BE2C (cell line): ENCODE data around the gene LAMTOR2.
A peak's percentile ranks its signal among the peaks of the same experiment; 100 is the strongest.

Experiments
- DNase-seq: peaks from one replicate; pipeline ENCODE4 v3.0.0-alpha.2; 2020
- H3K27me3 ChIP-seq: fragments of 250-450 bp; sonication (Bioruptor Pico); 2 replicates; pipeline ENCODE4 v1.5.1; 2020; ENCODE audit warnings: mild to moderate bottlenecking
- H3K36me3 ChIP-seq: fragments of 250-450 bp; sonication (Bioruptor Pico); 2 replicates; pipeline ENCODE4 v1.5.1; 2020; ENCODE audit warnings: mild to moderate bottlenecking
- H3K4me1 ChIP-seq: fragments of 250-450 bp; sonication (Bioruptor Pico); 2 replicates; pipeline ENCODE4 v1.5.1; 2020
- H3K4me3 ChIP-seq: 2 replicates; pipeline ENCODE4 v1.5.1; 2011; ENCODE audit warnings: low read depth, low read length
- H3K9me3 ChIP-seq: fragments of 250-450 bp; sonication (Bioruptor Pico); 2 replicates; pipeline ENCODE4 v1.5.1; 2020
- TF ChIP-seq, protein P1 (sequence below): IDR thresholded peaks from 2 replicates; pipeline ENCODE4 v1.5.1; 2012; ENCODE audit warnings: mild to moderate bottlenecking, low read depth, low read length

The LAMTOR2 gene

GRCh38 chr1:156055281-156056048, 883 bp downstream of the LAMTOR2 start:
- Histone ChIP-seq H3K9me3 (no peaks in the 10 kb centered on the region), H3K4me1 (no peaks in the 10 kb centered on the region), H3K27me3 (no peaks in the 10 kb centered on the region), H3K4me3 (peak overlapping the region; percentile 95), H3K36me3 (peaks cover under 1% of the 10 kb centered on the region; the same call in 1 of the 2 replicates)
- TF ChIP-seq, protein P1, sequence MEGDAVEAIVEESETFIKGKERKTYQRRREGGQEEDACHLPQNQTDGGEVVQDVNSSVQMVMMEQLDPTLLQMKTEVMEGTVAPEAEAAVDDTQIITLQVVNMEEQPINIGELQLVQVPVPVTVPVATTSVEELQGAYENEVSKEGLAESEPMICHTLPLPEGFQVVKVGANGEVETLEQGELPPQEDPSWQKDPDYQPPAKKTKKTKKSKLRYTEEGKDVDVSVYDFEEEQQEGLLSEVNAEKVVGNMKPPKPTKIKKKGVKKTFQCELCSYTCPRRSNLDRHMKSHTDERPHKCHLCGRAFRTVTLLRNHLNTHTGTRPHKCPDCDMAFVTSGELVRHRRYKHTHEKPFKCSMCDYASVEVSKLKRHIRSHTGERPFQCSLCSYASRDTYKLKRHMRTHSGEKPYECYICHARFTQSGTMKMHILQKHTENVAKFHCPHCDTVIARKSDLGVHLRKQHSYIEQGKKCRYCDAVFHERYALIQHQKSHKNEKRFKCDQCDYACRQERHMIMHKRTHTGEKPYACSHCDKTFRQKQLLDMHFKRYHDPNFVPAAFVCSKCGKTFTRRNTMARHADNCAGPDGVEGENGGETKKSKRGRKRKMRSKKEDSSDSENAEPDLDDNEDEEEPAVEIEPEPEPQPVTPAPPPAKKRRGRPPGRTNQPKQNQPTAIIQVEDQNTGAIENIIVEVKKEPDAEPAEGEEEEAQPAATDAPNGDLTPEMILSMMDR = no peak
- DNase-seq = no peak

DNA sequence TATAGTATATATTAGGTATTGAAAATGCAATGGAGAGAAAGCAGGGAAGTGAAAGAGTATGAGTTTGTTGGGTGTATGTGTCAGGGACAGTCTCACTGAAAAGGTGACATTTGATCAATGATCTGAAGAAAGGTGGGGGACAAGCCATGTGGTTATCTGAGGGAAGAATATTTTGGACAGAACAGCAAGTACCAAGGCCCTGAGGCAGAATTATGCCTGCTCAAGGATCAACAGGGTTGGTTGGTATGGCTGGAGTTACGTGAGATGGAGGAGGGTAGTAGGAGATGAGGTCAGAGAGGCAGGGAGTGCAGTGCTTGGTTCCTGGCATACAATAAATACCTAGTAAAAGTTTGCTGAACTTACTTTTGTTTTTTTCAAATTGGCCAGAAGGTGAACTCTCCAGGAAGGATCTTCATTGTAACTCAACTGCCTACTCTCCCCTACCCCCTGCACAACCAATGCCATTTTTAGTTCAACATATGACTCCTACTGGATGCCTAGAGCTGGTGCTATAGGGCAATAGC, 1.8 kb downstream of the LAMTOR2 start:
- no peaks in the 10 kb centered on the region for H3K9me3 ChIP-seq
- TF ChIP-seq, protein P1 = no peak
- no peak overlapping the region for H3K4me3 ChIP-seq
- no peak for DNase-seq
- no peaks in the 10 kb centered on the region for H3K4me1 ChIP-seq
- H3K27me3 ChIP-seq = no peaks in the 10 kb centered on the region
- no peaks in the 10 kb centered on the region for H3K36me3 ChIP-seq

- no peaks in the 10 kb centered on the region for H3K4me1 ChIP-seq
- DNase-seq = no peak
- H3K9me3 ChIP-seq = no peaks in the 10 kb centered on the region
- no peak within 1 kb of the TSS for H3K4me3 ChIP-seq
- H3K27me3 ChIP-seq = no peaks in the 10 kb centered on the region
- no peaks in the 10 kb centered on the region for H3K36me3 ChIP-seq
- TF ChIP-seq, protein P1 = no peak
Measured at GRCh38 chr1:156060937-156061636, 6.5 kb downstream of the LAMTOR2 start, which contains the start of gene RAB25. TSS of gene RAB25 (plus strand) at chr1:156061160. CDS start at chr1:156061401, 241 bp downstream.

GRCh38 chr1:156062189-156062588, 7.6 kb downstream of the LAMTOR2 start:
- DNase-seq = no peak
- H3K9me3 ChIP-seq = no peaks in the 10 kb centered on the region
- 0 out of 2 replicates have a peak, but pooled peaks cover 3% of the 10 kb centered on the region for H3K4me1 ChIP-seq
- no peaks in the 10 kb centered on the region for H3K36me3 ChIP-seq
- no peak overlapping the region for H3K4me3 ChIP-seq
- no peaks in the 10 kb centered on the region for H3K27me3 ChIP-seq
- TF ChIP-seq, protein P1 = no peak

DNA sequence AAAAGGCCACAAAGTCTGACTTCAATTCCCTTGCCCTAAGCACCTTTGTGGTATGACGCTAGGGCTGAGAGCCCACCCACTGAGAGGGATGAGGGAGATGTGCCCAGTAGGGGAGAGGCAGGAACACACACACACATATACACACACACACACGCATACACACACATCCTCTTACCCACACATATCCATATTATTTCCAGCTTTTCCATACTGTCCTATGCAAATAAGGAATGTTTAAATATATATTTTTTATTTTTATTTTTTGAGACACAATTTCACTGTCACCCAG, 9.4 kb downstream of the LAMTOR2 start:
- TF ChIP-seq, protein P1 = no peak
- H3K4me1 ChIP-seq = 0 out of 2 replicates have a peak, but pooled peaks cover 3% of the 10 kb centered on the region
- no peak for DNase-seq
- H3K36me3 ChIP-seq = no peaks in the 10 kb centered on the region
- H3K9me3 ChIP-seq = no peaks in the 10 kb centered on the region
- no peaks in the 10 kb centered on the region for H3K27me3 ChIP-seq
- H3K4me3 ChIP-seq = no peak overlapping the region

DNA sequence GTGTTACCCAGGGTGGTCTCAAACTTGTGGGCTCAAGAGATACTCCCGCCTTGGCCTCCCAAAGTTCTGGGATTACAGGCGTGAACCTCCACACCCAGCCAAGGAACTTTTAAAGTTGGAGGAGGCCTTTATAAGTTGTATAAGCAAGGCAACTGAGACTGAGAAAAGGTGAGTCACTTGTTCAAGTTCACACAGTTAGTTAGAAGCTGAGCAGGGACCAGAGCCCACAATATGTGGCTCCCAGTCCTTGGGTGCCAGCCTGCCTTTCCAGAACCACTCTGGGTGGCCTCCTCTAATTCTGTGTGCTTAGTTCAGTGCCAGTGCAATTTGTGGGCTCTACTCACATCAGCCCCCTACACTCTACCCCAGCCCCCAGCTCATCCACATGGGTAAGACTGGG, 10.0 kb downstream of the LAMTOR2 start:
- H3K36me3 ChIP-seq = no peaks in the 10 kb centered on the region
- DNase-seq = no peak
- no peak overlapping the region for H3K4me3 ChIP-seq
- H3K27me3 ChIP-seq = no peaks in the 10 kb centered on the region
- no peaks in the 10 kb centered on the region for H3K9me3 ChIP-seq
- 0 out of 2 replicates have a peak, but pooled peaks cover 3% of the 10 kb centered on the region for H3K4me1 ChIP-seq
- TF ChIP-seq, protein P1 = no peak
